ENCODE measurements around the gene TMEM156.

Gene TMEM156

DNA sequence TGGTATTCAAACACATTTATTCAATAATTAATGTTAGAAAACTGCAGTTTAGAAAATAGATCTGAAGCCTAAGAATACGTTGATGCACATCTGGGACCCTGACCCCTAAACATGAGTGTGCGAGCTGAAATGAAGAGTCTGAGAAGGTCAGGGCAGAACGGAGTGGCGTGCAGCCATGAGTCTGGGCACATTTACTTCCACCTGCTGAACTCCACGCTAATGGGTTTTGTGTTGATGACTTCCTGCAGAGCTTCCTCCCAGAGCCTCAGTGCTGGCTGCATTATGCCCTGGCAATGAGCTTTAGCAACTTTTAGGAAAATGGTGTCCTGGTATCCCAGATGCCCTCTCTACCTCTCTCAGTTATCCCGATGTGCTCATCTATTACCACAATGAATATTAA lies 111.5 kb downstream of the TMEM156 start:
- DNase-seq: no peak

DNA sequence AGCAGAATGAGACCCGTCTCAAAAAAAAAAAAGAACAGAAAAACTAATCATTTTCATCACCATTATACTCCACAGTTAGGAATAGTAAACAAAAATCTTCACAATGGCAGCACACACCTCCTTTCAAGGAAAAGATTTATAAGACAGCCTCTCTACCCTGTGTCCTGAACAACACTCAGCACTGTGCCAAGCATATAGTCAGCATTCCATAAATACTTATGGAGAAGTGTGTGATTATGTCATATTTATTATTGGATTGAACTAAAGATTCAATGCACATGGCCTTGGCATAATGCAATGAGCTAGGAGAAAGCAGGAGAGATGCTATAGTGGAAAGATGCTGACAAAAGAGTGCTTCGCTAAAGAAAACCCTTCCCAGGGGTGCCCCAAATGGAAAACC lies 112.0 kb downstream of the TMEM156 start:
- no peak for DNase-seq

DNA sequence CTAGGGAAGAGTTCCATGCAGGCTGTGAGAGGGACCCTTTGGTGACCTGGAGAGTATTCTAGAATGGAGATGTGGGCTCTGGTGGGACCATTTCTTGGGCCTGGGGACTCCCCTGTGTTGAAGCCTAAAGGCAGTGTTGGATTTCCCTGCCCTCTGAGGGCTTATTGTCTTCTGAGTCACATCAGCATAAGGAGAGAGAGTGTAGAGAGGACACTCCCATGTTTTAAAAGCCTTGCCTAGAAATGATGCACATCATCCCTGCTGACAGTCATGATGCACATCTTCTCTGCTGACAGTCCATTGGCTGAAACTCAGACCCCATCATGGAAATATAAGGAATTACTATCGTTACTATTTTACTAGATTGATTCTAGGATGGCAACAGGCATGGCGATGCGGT lies 112.7 kb downstream of the TMEM156 start:
- DNase-seq: no peak

DNA sequence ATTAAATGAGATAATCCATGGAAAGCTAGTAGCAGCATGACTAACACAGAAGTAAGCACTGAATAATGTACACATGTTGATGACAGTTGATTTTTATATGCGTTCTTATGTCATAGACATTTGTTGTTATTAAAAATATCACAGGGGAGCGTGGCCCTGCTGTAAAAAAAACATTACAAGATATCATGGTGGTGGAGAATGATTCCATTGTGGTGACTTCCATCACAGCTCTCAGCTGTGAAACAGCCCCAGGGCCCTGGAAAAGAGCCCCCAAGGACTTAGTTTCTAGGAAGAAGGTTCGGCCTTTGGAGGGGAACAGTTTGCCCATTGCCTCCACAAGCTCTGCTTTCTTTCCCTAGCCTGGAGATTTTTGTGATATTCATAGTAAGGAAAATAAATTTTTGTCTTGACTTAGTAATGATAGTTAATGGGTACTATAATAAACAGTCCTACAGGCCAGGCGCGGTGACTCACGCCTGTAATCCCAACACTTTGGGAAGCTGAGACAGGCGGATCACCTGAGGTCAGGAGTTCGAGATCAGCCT lies 114.7 kb downstream of the TMEM156 start:
- DNase-seq: peak; percentile 28
